22Rv1 (cell line): ENCODE data around the gene PRKAR1B.

Experiments used
- CTCF ChIP-seq: fragments of 450-650 bp; IDR thresholded peaks from 2 replicates; pipeline ENCODE4 v1.5.1; 2017; ENCODE audit warnings: mild to moderate bottlenecking
- ZFX ChIP-seq: fragments of 450-650 bp; IDR thresholded peaks from 2 replicates; pipeline ENCODE4 v1.6.1; 2017; ENCODE audit warnings: antibody characterized with exemption, borderline replicate concordance

GRCh38 chr7:549891-550625, 177.0 kb downstream of the PRKAR1B start:
- TF ChIP-seq CTCF (no peak), ZFX (no peak)
